Measurements from ENCODE around the gene GHRH.

The GHRH gene

GRCh38 chr20:37302981-37303380, 41.4 kb upstream of the GHRH start:
- Histone ChIP-seq H2AFZ (ENCODE audit: low read length) (no peak overlapping the region), H2BK12ac (ENCODE audit: low read length) (no peak overlapping the region), H2BK15ac (ENCODE audit: low read length) (no peak overlapping the region), H3K9ac (ENCODE audit: low read depth, low read length, poor library complexity) (no peak overlapping the region), H4K91ac (ENCODE audit: low read depth, low read length, poor library complexity) (no peak overlapping the region), H4K8ac (ENCODE audit: low read depth, low read length) (no peak overlapping the region), H3K14ac (ENCODE audit: low read length) (no peak overlapping the region), H3K18ac (ENCODE audit: low read length) (no peak overlapping the region), H2BK5ac (ENCODE audit: low read length) (no peak overlapping the region), H3K27me3 (ENCODE audit: control insufficient read depth in 3 of 3, insufficient read depth in 3 of 3, low read depth in 1 of 3, low read length in 3 of 3) (no peaks in the 10 kb centered on the region), H3K27ac (replicated peaks; ENCODE audit: low read length) (no peak overlapping the region), H3K9me3 (replicated peaks in 1 of 2; ENCODE audit: control insufficient read depth in 2 of 2, insufficient read depth in 1 of 2, low read depth in 1 of 2, low read length in 2 of 2) (peaks cover 0 to under 1% of the 10 kb centered on the region in 2 donors), H3K4me3 (ENCODE audit: low read length in 2 of 2) (no peak overlapping the region), H2AK5ac (ENCODE audit: low read depth, low read length) (no peak overlapping the region), H3K23ac (ENCODE audit: low read depth, low read length, poor library complexity) (no peak overlapping the region), H2BK120ac (ENCODE audit: low read depth, low read length) (no peak overlapping the region), H3K36me3 (replicated peaks in 1 of 2; ENCODE audit: control insufficient read depth in 2 of 2, insufficient read depth in 2 of 2, low read length in 2 of 2) (peaks cover 15 to 93% of the 10 kb centered on the region in 2 donors), H3K79me1 (ENCODE audit: low read depth, low read length) (no peaks in the 10 kb centered on the region), H3K4ac (ENCODE audit: low read length) (no peak overlapping the region), H3K4me2 (ENCODE audit: insufficient read depth, low read length, poor library complexity, severe bottlenecking) (no peak overlapping the region), H3K4me1 (ENCODE audit: control insufficient read depth in 2 of 2, insufficient read depth in 1 of 2, low read depth in 1 of 2, low read length in 2 of 2) (peaks cover 0 to 11% of the 10 kb centered on the region in 2 donors)
- no CpG with 5 or more reads among the region's 2 CpGs for WGBS, 2 donors (ENCODE audit: extremely low coverage in 2 of 2, insufficient read length in 2 of 2, insufficient replicate concordance in 1 of 2)
- DNase-seq (ENCODE audit: low spot score): no peak

GRCh38 chr20:37301558-37301957, 39.9 kb upstream of the GHRH start:
- H3K18ac ChIP-seq (ENCODE audit: low read length): no peak overlapping the region
- peaks cover 15 to 88% of the 10 kb centered on the region in 2 donors for H3K36me3 ChIP-seq (replicated peaks in 1 of 2; ENCODE audit: control insufficient read depth in 2 of 2, insufficient read depth in 2 of 2, low read length in 2 of 2)
- no peak overlapping the region for H2BK5ac ChIP-seq (ENCODE audit: low read length)
- no peak overlapping the region for H2BK15ac ChIP-seq (ENCODE audit: low read length)
- H3K4me1 ChIP-seq (ENCODE audit: control insufficient read depth in 2 of 2, insufficient read depth in 1 of 2, low read depth in 1 of 2, low read length in 2 of 2): peaks cover 0 to 11% of the 10 kb centered on the region in 2 donors
- no peak for DNase-seq (ENCODE audit: low spot score)
- no peak overlapping the region for H3K23ac ChIP-seq (ENCODE audit: low read depth, low read length, poor library complexity)
- no peak overlapping the region for H2AK5ac ChIP-seq (ENCODE audit: low read depth, low read length)
- no peaks in the 10 kb centered on the region for H3K9me3 ChIP-seq (replicated peaks in 1 of 2; ENCODE audit: control insufficient read depth in 2 of 2, insufficient read depth in 1 of 2, low read depth in 1 of 2, low read length in 2 of 2)
- H3K4ac ChIP-seq (ENCODE audit: low read length): no peak overlapping the region
- H3K9ac ChIP-seq (ENCODE audit: low read depth, low read length, poor library complexity): no peak overlapping the region
- WGBS, 2 donors (ENCODE audit: extremely low coverage in 2 of 2, insufficient read length in 2 of 2, insufficient replicate concordance in 1 of 2): no CpG with 5 or more reads among the region's 3 CpGs
- H3K4me2 ChIP-seq (ENCODE audit: insufficient read depth, low read length, poor library complexity, severe bottlenecking): no peak overlapping the region
- no peak overlapping the region for H4K8ac ChIP-seq (ENCODE audit: low read depth, low read length)
- peaks cover 3% of the 10 kb centered on the region for H3K79me1 ChIP-seq (ENCODE audit: low read depth, low read length)
- H3K14ac ChIP-seq (ENCODE audit: low read length): no peak overlapping the region
- no peak overlapping the region for H4K91ac ChIP-seq (ENCODE audit: low read depth, low read length, poor library complexity)
- no peak overlapping the region for H2AFZ ChIP-seq (ENCODE audit: low read length)
- no peak overlapping the region for H2BK120ac ChIP-seq (ENCODE audit: low read depth, low read length)
- H2BK12ac ChIP-seq (ENCODE audit: low read length): no peak overlapping the region
- H3K27ac ChIP-seq (replicated peaks; ENCODE audit: low read length): no peak overlapping the region
- no peaks in the 10 kb centered on the region for H3K27me3 ChIP-seq (ENCODE audit: control insufficient read depth in 3 of 3, insufficient read depth in 3 of 3, low read depth in 1 of 3, low read length in 3 of 3)
- H3K4me3 ChIP-seq (ENCODE audit: low read length in 2 of 2): no peak overlapping the region

- no peak for DNase-seq (ENCODE audit: low spot score)
- H4K8ac ChIP-seq (ENCODE audit: low read depth, low read length): no peak overlapping the region
- H3K27ac ChIP-seq (replicated peaks; ENCODE audit: low read length): no peak overlapping the region
- H3K23ac ChIP-seq (ENCODE audit: low read depth, low read length, poor library complexity): no peak overlapping the region
- H2AK5ac ChIP-seq (ENCODE audit: low read depth, low read length): no peak overlapping the region
- H2BK12ac ChIP-seq (ENCODE audit: low read length): no peak overlapping the region
- peaks cover 3% of the 10 kb centered on the region for H3K79me1 ChIP-seq (ENCODE audit: low read depth, low read length)
- no peak overlapping the region for H3K14ac ChIP-seq (ENCODE audit: low read length)
- peaks cover 15 to 86% of the 10 kb centered on the region in 2 donors for H3K36me3 ChIP-seq (replicated peaks in 1 of 2; ENCODE audit: control insufficient read depth in 2 of 2, insufficient read depth in 2 of 2, low read length in 2 of 2)
- H3K4me1 ChIP-seq (ENCODE audit: control insufficient read depth in 2 of 2, insufficient read depth in 1 of 2, low read depth in 1 of 2, low read length in 2 of 2): peaks cover 0 to 11% of the 10 kb centered on the region in 2 donors
- no peak overlapping the region for H3K9ac ChIP-seq (ENCODE audit: low read depth, low read length, poor library complexity)
- no peak overlapping the region for H3K4ac ChIP-seq (ENCODE audit: low read length)
- H2BK120ac ChIP-seq (ENCODE audit: low read depth, low read length): no peak overlapping the region
- WGBS, 2 donors (ENCODE audit: extremely low coverage in 2 of 2, insufficient read length in 2 of 2, insufficient replicate concordance in 1 of 2): no CpG with 5 or more reads among the region's 9 CpGs
- no peaks in the 10 kb centered on the region for H3K9me3 ChIP-seq (replicated peaks in 1 of 2; ENCODE audit: control insufficient read depth in 2 of 2, insufficient read depth in 1 of 2, low read depth in 1 of 2, low read length in 2 of 2)
- H2AFZ ChIP-seq (ENCODE audit: low read length): no peak overlapping the region
- H4K91ac ChIP-seq (ENCODE audit: low read depth, low read length, poor library complexity): no peak overlapping the region
- no peaks in the 10 kb centered on the region for H3K27me3 ChIP-seq (ENCODE audit: control insufficient read depth in 3 of 3, insufficient read depth in 3 of 3, low read depth in 1 of 3, low read length in 3 of 3)
- H3K18ac ChIP-seq (ENCODE audit: low read length): no peak overlapping the region
- H2BK15ac ChIP-seq (ENCODE audit: low read length): no peak overlapping the region
- no peak overlapping the region for H2BK5ac ChIP-seq (ENCODE audit: low read length)
- no peak overlapping the region for H3K4me3 ChIP-seq (ENCODE audit: low read length in 2 of 2)
- no peak overlapping the region for H3K4me2 ChIP-seq (ENCODE audit: insufficient read depth, low read length, poor library complexity, severe bottlenecking)
Measured at GRCh38 chr20:37301120-37301519, 39.5 kb upstream of the GHRH start.

- Histone ChIP-seq H2BK15ac (ENCODE audit: low read length) (no peak overlapping the region), H3K9me3 (replicated peaks in 1 of 2; ENCODE audit: control insufficient read depth in 2 of 2, insufficient read depth in 1 of 2, low read depth in 1 of 2, low read length in 2 of 2) (no peaks in the 10 kb centered on the region), H3K4me3 (ENCODE audit: low read length in 2 of 2) (no peak overlapping the region), H2BK12ac (ENCODE audit: low read length) (no peak overlapping the region), H3K23ac (ENCODE audit: low read depth, low read length, poor library complexity) (no peak overlapping the region), H4K91ac (ENCODE audit: low read depth, low read length, poor library complexity) (no peak overlapping the region), H3K4me2 (ENCODE audit: insufficient read depth, low read length, poor library complexity, severe bottlenecking) (no peak overlapping the region), H3K27me3 (ENCODE audit: control insufficient read depth in 3 of 3, insufficient read depth in 3 of 3, low read depth in 1 of 3, low read length in 3 of 3) (no peaks in the 10 kb centered on the region), H3K4me1 (ENCODE audit: control insufficient read depth in 2 of 2, insufficient read depth in 1 of 2, low read depth in 1 of 2, low read length in 2 of 2) (peaks cover 4 to 13% of the 10 kb centered on the region in 2 donors), H3K4ac (ENCODE audit: low read length) (no peak overlapping the region), H2BK5ac (ENCODE audit: low read length) (no peak overlapping the region), H3K27ac (replicated peaks; ENCODE audit: low read length) (no peak overlapping the region), H2AK5ac (ENCODE audit: low read depth, low read length) (no peak overlapping the region), H2BK120ac (ENCODE audit: low read depth, low read length) (no peak overlapping the region), H3K9ac (ENCODE audit: low read depth, low read length, poor library complexity) (no peak overlapping the region), H4K8ac (ENCODE audit: low read depth, low read length) (no peak overlapping the region), H3K79me1 (ENCODE audit: low read depth, low read length) (peaks cover 3% of the 10 kb centered on the region), H2AFZ (ENCODE audit: low read length) (no peak overlapping the region), H3K14ac (ENCODE audit: low read length) (no peak overlapping the region), H3K18ac (ENCODE audit: low read length) (no peak overlapping the region), H3K36me3 (replicated peaks in 1 of 2; ENCODE audit: control insufficient read depth in 2 of 2, insufficient read depth in 2 of 2, low read length in 2 of 2) (peaks cover 15 to 76% of the 10 kb centered on the region in 2 donors)
- no peak for DNase-seq (ENCODE audit: low spot score)
- WGBS, 2 donors (ENCODE audit: extremely low coverage in 2 of 2, insufficient read length in 2 of 2, insufficient replicate concordance in 1 of 2): no CpG with 5 or more reads among the region's 6 CpGs
Measured at GRCh38 chr20:37299718-37300528, 38.3 kb upstream of the GHRH start.
